GM19035 (cell line): Measurements from ENCODE around the gene MACROD1.

Experiments
- ATAC-seq: cut with Tn5 transposase; IDR thresholded peaks from one replicate; pipeline ENCODE4 v1.9.1; 2021; ENCODE audit not compliant: unreplicated experiment

MACROD1 gene

GRCh38 chr11:64152841-64153691, 12.8 kb downstream of the MACROD1 start:
- ATAC-seq = no peak

- no peak for ATAC-seq
Measured at GRCh38 chr11:64151337-64151736, 14.6 kb downstream of the MACROD1 start.

- no peak for ATAC-seq
Measured at GRCh38 chr11:64150481-64151239, 15.3 kb downstream of the MACROD1 start.

GRCh38 chr11:64150051-64150450, 15.9 kb downstream of the MACROD1 start:
- ATAC-seq = no peak

GRCh38 chr11:64148917-64149617, 16.8 kb downstream of the MACROD1 start:
- no peak for ATAC-seq

GRCh38 chr11:64148226-64148916, 17.5 kb downstream of the MACROD1 start:
- ATAC-seq = no peak

GRCh38 chr11:64146036-64146955, 19.6 kb downstream of the MACROD1 start:
- ATAC-seq = no peak

- ATAC-seq = no peak
Measured at GRCh38 chr11:64144587-64145472, 21.1 kb downstream of the MACROD1 start.

GRCh38 chr11:64141081-64141783, 24.7 kb downstream of the MACROD1 start:
- ATAC-seq = no peak

GRCh38 chr11:64140082-64140481, 25.8 kb downstream of the MACROD1 start:
- no peak for ATAC-seq

- no peak for ATAC-seq
Measured at GRCh38 chr11:64139049-64139448, 26.9 kb downstream of the MACROD1 start.

GRCh38 chr11:64138398-64138797, 27.5 kb downstream of the MACROD1 start:
- ATAC-seq = no peak

GRCh38 chr11:64136765-64137441, 29.0 kb downstream of the MACROD1 start:
- ATAC-seq = no peak

- no peak for ATAC-seq
Measured at GRCh38 chr11:64135711-64136110, 30.2 kb downstream of the MACROD1 start.

GRCh38 chr11:64134963-64135362, 30.9 kb downstream of the MACROD1 start:
- no peak for ATAC-seq

- no peak for ATAC-seq
Measured at GRCh38 chr11:64132982-64133705, 32.8 kb downstream of the MACROD1 start.

GRCh38 chr11:64132191-64132771, 33.6 kb downstream of the MACROD1 start:
- no peak for ATAC-seq
